GM18526 (cell line): ENCODE measurements around the gene MDM4.

ENCODE experiments used
- POLR2A ChIP-seq: IDR thresholded peaks from 3 replicates; pipeline ENCODE4 v1.6.1; 2011; ENCODE audit not compliant: insufficient read length; ENCODE audit errors: extremely low read depth

MDM4 gene

DNA sequence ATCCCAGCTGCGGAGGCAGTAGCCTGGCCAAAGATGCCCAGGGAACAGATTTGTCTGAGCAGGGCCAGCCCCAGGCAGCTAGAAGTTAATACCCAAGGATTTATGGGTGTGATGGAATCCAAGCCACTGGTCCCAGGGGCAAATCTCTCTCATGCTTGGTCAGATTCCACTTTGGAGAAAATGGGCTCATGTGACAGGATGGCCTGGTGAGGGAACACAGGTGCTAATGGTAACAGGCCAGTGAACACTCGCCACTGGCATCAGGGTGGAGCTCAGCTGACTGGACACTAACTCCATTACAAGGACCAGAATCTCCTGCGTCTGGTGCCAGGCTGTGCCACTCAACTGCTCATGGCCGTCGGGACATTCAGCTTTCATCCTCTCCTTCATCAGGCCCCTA lies 12.0 kb downstream of the MDM4 start:
- TF ChIP-seq POLR2A: no peak

DNA sequence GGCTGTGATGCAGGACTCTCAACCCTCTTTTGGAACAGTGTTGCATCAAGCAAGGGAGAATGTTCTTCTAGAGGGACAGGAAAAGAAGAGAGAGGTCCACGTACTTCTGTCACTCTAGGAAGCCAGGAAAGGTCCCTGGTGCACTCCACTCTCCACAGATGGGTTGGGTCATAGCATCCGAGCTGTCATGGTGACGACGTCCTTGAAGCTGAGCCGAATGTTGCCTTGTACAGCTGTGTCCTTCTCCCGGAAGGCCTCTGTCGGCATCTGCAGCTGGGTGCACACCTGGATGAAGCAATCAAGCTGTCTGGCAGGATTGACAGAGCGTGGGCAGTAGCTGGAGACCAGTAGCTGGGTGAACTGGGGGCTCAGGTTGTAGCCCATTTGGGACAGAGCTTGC lies 12.5 kb downstream of the MDM4 start:
- TF ChIP-seq POLR2A: no peak

DNA sequence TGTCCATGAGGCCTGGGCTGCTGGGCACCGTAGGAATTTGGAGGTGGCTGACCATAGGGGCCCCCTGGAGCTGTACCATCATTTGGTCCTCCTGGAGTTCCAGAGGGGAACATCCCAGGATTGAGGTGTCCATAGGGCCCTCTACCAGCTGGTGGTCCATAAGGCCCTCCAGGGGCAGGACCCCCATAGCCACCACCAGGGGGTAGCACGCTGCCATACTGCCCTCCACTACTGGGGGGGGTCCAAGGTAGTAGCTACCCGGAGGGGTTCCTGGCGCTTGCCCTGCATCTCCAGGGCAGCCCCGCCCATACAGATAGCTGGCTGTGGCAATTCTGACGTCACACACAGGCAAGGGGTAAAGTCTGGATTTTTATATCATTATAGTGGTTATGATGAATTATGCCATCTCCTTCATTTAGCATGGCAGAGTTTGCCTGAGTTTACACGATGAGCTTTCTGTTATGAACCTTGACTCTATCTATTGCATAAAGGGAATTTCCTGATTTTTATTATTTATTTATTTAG lies 13.2 kb downstream of the MDM4 start:
- no peak for TF ChIP-seq POLR2A

DNA sequence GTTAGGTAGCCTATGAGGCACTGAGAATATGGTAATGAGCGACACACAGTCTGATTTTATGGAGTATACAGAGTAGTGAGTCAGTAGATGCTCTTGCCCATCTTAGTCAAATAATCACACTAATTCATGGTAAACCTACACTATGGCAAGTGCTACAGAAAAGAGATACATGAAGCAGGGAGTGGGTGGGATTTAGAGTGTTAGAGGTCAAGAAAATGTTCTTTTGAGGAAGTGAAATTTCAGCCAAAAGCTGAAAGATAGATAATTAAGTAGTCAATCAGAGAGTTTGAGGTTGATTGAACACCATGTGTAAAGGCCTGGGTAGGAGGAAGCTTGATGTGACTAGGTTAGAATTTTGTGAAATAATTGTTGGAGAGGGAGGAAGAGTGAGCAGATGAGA lies 14.7 kb downstream of the MDM4 start:
- TF ChIP-seq POLR2A: no peak

DNA sequence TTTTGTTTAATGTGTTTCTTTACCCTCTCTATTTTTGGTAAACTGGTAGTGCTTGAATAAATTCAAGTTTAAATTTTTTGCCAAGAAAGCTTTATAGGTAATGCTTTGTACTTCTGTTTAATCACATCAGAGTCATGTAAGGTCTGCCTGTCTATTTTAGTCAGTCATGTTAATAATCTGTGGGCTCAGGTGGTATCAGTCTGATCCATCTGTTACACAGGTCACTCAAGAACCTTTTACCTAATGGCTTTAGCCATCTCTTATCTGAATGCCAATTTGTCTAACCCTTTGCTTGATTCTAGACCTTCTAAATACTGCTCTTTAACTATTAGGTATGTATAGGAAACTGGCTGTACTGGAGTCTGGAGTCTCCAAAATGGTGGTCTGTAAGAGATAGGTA lies 16.6 kb downstream of the MDM4 start:
- TF ChIP-seq POLR2A: no peak

DNA sequence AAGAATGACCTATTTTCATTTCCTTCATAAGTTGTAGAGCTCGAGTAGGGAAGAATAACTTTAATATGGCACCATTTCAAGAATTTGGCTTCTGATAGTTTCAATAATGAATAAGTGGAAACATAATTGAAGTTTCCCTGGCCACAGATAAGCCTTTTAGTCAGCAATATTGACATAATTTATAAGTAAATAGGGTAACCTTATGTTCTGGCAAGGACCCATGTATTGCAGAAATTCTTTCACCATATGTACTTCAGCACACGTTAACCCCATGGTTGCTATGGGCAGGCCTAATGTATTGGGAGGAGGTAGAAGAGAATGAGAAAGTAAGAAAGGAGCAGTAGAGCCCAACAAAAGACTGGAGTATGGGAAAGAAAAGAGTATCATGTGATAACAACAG lies 25.4 kb downstream of the MDM4 start:
- TF ChIP-seq POLR2A: no peak

DNA sequence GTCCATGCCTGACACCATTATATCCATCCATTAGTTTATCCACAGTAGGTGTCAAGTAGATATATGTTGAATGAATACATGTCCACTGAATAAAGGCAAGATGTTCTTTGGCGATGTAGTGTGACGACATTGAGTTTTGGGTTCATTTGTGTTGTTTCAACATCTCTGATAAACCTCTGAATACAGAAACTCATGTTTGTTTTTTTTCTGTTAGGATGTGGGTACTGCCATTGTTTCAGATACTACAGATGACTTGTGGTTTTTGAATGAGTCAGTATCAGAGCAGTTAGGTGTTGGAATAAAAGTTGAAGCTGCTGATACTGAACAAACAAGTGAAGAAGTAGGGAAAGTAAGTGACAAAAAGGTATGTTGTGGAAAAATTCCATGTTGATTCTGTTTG lies 28.1 kb downstream of the MDM4 start:
- TF ChIP-seq POLR2A: no peak

DNA sequence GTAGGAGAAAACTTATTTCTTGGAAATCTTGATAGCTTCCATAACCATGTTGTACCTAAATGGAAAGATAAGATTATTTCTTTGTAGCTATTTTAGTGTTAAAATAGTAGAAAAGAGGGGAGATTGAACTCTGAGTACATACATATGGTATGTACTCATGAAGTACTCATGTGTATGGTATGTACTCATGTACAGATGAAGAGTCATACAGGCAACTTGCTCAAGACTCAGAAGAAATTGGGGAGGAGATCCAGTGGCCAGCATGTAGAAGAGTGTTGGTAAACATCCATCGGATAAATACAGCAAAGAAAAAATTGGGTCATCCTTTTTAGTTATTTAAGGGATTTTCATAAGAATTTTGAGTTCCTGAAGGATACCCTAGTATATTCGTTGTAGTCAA lies 29.0 kb downstream of the MDM4 start:
- TF ChIP-seq POLR2A: no peak

DNA sequence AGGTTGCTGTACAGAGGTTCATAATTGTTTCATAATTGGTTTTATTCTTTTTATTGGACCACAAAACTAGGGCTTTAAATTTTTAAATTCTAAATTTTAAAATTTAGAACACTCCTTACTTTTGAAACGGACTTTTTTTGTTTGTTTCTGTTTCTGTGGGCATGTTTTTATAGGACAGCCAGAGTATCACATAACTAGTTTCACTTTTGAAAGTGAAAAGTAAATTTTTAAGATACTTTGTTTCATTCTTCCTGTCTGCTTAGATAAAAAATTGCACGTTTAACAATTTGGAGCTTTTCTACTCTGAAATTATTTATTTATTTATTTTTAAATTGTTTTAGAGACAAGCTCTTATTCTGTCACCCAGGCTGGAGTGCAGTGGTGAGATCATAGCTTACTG lies 29.7 kb downstream of the MDM4 start:
- TF ChIP-seq POLR2A: no peak

DNA sequence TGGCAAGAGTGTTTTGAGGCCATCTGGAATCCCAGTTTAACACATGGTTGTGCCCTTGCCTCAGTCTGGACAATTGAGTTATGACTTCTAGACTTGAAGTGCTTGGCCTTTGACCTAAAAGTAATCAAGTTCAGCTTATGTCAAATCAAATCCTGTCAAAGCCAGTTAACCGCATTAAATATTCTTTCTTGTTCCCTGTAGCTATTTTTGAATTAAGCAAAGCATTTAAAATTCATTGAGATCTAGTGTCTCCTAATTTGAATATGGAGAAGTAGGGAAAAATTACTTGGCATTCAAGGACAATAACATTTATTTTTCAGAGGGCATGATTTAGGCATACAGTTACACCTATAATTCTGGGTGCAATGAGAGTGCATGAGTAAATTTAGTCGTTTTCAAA lies 32.1 kb downstream of the MDM4 start:
- no peak for TF ChIP-seq POLR2A

DNA sequence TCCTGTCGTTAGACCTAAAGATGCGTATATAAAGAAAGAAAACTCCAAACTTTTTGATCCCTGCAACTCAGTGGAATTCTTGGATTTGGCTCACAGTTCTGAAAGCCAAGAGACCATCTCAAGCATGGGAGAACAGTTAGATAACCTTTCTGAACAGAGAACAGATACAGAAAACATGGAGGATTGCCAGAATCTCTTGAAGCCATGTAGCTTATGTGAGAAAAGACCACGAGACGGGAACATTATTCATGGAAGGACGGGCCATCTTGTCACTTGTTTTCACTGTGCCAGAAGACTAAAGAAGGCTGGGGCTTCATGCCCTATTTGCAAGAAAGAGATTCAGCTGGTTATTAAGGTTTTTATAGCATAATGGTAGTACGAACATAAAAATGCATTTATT lies 33.1 kb downstream of the MDM4 start:
- TF ChIP-seq POLR2A: no peak

DNA sequence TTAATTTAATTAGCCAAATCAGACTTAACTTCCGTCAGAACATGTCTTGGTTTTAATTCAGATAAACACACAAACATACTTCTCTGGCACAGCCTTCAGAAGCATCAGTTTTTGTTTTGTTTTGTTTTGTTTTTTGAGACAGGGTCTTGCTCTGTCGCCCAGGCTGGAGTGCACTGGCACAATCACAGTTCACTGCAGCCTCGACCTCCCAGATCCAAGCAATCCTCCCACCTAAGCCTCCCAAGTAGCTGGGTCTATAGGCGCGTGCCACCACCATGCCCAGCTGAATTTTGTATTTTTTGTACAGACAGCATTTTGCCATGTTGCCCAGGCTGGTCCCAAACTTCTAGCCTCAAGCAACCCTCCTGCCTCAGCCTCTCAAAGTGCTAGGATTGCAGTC lies 34.7 kb downstream of the MDM4 start:
- no peak for TF ChIP-seq POLR2A

DNA sequence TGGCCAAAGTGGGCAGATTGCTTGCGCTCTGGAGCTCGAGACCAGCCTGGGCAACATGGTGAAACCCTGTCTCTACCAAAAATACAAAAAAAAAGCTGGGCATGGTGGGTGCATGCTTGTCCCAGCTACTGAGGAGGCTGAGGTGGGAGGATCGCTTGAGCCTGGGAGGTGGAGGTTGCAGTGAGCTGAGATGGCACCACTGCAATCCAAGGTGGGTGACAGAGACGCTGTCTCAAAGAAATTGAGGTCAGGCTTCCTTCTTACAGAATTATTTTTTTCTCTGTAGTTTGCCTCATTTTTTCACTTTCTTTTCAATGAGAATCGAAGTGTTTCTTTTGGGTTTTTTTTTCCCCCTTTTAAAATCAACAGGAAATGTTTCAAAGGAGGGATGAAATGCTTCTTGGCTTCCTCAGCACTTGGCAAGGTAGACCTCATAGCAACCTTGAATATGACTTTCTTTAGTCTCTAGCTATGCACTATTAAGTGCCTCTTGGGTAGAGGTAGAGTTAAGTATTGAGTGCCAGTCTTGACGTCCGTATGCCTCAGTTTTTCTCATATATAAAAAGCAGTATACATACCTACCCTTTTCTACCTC lies 40.3 kb downstream of the MDM4 start:
- TF ChIP-seq POLR2A: no peak

DNA sequence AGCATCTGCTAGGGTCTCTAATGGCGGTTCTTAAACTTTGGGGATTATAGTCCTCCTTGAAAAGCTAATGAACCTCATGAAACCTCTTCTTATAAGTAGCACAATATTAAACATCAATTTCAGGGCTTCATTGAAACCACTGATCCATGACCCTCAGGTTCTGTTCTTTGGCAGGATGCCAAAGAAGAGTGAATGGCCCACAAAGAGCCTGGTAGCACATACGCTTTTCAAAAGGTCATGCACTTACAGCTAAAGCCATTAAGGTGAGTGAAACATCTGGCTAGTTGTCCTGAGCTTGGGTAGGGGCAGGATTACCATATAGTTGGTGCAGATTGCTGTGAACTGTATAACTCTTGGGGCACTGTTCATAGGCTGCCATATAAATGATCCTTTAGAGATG lies 42.3 kb downstream of the MDM4 start:
- TF ChIP-seq POLR2A: no peak

DNA sequence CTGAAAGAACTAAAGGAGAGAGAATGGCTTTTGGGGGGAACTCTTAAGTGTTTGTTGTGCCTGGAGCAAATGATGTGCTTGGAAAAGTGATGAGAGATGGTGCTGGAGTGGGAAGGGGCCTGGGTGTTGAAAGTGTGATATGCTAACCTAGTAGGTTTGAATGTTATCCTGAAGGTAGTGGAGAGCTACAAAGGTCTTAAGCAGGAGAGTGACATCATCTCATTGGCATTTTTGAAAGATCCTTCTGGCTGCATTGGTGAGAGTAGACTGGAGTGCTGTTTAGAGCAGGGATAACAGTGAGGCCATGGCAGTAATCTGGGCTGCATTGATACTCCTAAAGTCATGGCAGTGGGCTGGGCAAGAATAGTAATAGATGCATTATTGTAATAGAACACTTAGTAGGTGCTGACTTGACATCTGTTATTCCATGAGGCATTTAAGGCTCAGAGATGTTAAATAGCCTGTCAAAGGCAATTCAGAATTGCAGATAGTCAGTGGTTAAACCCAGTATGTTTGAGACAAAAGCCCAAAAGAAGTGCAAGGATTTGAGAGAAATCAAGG lies 44.5 kb downstream of the MDM4 start:
- no peak for TF ChIP-seq POLR2A

DNA sequence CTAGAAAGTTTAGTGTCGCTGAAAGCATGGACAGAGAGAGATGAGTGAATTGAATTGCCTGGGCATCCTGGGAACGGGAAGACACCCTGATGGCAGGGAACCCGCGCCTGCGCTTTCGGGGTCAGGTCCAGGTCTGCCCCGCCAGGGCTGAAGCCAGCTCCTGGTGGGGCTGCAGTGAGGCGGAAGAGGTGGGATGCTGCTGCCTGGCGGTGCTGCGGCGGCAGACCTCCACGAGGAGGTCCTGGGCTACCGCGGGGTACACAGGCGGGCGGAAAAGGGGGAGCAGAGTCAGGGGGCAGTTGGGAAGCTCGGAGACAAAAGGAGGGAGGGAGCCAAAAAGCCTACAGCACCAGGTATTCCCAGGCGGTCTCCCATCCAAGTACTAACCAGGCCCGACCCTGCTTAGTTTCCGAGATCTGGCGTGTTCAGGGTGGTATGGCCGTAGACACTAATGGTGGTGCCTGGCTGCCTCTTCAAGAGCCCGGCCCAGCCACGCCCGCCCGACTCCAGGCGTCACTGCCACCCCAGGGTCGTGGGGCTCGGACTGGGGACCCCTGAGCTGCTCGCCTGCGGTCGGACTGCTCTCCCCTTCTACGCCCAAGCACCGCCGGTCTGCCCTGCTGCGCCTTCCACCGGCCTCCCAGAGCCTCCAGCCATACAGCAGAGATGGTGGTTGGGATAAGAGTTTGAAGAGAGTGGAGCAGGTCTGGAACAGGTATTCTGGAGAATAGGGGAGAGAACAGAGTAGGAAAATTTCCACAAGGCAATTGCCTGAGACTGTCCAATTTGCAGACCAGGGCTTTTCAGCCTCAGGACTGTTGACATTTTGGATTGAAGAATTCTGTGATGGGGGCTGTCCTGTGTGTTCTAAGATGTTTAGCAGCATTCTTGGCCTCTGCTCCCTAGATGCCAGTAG lies 46.1 kb downstream of the MDM4 start:
- no peak for TF ChIP-seq POLR2A
